COLO829 (cell line): ENCODE results near the gene BIN2.

Experiments
- DNase-seq: peaks from one replicate; pipeline ENCODE4 v3.0.0; 2012; ENCODE audit warnings: low spot score

BIN2 gene

DNA sequence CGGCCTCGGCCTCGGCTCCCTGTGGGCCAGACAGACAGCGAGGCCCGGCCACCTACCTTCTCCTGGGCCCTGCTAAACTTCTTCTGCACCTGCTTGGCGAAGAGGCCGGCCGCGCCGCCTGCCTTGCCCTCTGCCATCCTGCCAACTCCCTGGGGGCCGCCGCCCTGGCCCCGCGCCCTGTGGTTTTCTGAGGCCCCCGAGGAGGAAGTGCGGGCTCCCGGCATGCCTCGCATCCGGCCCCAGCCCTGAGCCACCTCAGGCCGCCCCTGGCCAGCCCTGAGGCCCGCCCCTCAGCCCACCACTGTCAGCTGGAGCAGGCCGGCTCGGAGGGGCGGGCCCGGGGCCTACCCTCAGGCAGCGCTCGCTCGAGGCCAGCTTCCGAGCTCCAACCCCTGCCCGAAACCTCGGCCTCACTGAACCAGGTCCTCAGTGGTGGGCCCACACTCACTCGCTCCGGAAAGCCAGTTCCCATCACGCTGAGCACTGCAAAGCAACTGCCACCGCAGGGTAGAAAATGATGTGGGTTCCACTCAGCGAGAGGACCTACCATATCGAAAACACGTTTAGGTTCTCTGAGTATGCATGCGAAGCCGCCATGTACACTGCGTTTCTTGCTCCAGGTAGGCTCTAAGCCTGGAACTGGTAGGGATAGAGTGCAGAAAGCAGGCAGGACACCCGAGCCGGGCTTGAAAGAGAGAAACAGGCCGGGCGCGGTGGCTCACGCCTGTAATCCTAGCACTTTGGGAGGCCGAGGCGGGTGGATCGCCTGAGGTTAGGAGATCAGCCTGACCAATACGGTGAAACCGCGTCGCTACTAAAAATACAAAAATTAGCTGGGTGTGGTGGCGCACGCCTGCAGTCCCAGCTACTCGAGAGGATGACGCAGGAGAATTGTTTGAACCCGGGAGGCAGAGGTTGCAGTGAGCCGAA is at the start of gene BIN2:
Gene BIN2, minus strand, starts transcription at position 209 of the 930 bp plus-strand sequence. Its CDS starts 72 bp downstream, at position 137.
- DNase-seq: no peak

DNA sequence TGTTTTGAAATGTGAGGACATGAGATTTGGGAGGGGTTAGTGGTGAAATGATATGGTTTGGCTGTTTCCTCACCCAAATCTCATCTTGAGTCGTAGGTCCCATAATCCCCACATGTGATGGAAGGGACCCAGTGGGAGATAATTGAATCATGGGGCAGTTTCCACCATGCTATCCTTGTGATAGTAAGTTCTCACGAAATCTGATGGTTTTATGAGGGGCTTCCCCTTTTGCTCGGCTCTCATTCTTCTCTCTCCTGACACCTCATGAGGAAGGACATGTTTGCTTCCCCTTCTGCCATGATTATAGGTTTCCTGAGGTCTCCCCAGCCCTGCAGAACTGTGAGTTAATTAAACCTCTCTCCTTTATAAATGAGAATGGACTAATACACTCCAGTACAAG is 49.2 kb upstream of the BIN2 start:
- no peak for DNase-seq

DNA sequence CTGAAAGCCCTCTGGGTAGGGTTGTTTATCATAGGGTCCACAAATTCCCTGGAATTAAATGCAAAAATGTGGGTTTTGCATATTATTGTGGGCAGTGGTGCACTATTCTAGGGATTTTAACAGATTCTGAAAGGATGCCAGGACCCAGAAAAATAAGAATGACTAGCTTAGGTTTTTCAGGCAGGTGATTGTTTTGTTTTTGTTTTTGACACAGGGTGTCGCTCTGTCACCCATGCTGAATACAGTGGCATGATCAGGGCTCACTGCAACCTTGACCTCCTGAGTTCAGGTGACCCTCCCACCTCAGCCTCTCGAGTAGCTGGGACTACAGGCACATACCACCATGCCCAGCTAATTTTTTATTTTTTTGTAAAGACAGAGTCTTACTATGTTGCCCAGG is 48.0 kb upstream of the BIN2 start:
- DNase-seq: no peak

DNA sequence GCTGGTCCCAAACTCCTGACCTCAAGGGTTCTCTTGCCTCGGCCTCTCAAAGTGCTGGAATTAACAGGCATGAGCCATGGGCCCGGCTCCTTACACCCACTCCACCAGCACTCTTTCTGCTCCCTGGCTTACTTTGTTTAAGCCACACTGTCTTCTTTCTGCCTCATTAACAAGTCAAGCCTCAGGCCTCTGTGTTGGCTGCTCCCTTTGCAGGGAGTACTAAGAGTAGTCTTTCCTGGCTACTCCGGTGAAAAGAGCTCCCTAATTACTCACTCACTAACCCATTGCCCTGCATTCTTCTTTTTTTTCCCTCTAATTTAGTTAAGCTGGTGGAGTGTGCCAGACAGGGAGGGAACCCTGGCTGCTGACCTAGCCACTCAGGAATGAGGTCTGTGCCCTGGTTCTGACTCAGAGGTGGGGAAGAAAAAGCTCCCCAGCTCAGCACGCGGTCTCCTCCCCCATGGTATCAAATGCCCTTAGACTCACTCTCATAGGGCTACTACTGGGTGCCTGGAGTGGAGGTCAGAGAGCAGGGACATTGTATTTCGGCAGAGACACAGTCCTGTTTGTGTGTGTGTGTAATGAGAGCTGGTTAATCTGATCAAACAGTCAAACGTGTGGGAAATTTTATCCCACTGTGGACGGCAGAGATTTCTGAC is 47.5 kb upstream of the BIN2 start:
- DNase-seq: peak; percentile 86

DNA sequence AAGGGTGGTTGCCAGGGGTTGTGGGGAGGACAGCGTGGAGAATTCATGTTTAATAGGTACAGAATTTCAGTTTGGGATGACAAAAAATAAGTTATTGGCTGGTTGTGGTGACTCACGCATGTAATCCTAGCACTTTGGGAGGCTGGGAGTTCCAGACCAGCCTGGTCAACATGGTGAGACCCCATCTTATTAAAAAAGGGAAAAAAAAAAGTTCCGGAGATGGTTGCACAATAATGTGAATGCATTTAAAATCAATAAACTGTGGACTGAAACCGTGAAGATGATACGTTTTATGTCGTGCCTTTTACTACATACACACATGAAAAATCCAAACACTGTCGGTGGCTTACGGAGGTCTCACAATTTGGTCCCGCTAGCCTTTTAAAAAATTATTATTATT is 46.7 kb upstream of the BIN2 start:
- DNase-seq: no peak

DNA sequence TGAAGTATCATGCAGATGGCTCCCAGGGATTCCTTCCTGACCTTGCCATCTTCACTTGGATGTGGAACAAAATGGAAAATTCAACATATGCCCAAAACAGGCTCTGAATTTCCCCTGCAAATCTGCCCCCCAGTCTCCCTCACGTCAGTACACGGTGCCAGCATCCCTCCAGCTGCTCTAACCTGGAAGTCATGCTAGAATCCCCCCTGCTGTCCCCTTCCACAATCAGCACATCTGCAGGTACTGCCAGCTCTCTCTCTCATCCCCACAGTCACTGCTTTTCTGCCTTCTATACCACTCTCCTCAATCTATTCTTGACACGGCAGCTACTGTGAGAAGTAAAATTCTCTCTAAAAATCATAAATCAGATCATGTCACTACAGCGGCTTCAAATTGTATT is 45.6 kb upstream of the BIN2 start:
- DNase-seq: no peak

DNA sequence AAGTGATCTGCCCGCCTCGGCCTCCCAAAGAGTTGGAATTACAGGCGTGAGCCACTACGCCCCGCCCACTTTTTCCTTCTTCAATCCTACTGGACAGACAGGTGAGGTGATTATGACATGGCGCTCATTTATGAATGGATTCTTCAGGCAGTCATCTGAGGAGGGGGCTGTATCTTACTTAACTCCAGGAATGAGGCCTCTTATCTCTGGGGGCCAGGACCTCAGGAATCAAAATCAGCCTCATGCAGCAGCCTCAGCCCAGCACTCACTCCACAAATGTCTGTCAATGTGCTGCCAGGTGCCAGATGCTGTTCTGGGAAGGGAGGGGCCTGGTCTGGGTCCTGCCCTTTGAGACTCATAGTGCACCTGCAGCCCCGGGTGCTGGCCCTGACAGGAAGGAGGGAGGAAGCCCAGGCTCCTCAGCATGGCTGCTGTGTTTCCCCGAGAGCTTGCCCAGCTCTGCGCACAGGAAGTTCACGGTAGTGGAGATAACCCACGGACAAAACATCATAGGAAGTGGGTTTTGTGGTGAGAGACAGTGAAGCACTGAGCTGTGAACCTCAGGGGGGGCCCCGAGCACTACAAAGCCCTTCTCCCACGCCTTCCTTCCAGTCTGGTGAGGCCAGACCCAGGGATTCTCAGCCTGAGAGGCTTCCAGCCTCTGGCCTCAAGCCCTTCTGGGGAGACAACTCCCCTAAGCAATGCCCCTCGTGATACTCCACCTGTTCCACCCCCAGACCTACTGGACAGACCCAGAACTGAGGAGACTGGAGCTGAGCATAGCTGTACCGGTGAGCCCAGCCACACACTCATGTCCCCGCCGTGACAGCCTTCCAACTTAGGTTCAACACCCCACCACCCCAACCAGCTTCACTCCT is 44.9 kb upstream of the BIN2 start:
- no peak for DNase-seq

DNA sequence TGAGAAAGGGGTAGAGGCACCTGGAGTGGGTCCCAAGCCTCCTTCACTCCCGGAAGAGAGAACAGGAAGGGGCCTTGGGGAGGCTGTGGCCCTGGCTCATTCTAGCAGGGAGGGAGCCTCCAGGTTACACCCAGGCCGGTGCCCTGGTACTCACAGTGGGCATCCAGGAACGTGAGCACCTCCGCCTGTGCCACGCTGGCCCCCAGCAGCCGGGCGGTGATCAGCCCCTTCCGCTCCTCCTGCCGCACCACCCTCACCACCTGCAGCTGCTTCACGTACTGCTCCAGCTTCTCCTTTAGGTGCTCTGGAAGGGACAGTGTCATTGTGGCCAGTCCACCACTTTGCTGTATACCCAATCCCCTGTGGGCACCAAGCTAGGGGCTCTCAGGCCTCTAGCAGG is 41.3 kb upstream of the BIN2 start:
- no peak for DNase-seq

DNA sequence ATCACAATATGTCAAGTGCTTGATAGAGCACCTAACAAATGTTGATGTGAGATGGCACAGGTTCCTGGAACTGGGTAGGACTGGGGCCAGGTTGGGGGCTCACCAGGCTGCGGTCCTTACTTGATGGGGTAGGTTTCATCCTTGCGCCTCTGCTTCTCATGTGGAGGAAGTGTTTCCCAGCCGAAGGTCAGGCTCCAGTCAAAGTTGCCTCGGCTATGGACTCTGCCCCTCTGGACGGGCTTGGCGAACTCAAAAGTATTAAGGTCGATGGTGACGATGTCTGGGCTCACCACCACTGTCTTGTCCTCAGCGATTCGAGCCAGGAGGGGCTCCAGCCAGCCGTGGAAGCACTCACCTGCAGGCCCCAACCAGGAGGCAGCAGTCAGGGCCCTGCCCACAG is 40.0 kb upstream of the BIN2 start:
- no peak for DNase-seq

DNA sequence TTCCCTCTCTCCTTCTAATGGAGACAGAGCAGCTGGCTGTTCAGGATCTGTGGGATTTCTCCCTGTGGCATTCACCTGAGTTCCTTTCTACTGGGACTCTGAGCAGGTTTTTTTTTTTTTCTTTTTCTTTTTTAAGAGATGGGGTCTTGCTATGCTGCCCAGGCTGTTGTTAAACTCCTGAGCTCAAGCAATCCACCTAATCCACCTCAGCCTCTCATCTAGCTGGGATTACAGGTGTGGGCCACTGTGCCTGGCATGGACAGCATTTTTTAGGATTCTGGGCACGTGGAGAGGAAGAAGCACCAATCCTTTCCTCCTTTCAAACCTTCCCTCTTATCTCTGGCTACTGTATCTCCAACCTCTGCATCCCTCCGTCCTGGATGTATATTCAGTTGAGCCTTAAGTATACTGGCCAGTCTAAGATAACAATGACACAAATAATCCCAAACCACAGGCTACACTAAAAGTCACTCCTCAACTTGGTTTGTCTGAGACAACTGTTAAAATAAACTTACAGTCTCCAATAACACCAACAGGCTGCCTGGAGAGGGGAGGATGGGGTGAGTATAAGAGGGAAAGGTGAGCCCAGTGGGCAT is 38.9 kb upstream of the BIN2 start:
- no peak for DNase-seq

DNA sequence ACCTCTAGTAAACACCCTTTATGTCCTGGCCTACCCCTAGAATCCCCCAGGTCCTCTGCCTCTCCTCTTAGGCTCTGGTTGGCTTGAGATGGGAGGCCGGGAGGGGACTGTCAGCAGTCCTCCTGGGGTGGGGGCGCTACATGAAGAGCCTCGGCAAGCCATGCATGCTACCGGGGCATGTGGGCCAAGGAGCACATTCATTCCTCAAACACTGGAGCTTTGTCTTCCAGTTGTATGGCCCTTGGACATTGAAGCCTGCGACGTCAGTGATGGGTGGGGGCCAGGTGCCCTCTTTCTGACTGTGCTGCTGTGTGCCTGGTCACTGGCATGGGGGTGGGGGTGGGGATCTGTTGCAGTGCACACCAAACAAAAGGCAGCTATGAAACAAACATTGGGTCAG is 38.3 kb upstream of the BIN2 start:
- DNase-seq: peak; percentile 42

DNA sequence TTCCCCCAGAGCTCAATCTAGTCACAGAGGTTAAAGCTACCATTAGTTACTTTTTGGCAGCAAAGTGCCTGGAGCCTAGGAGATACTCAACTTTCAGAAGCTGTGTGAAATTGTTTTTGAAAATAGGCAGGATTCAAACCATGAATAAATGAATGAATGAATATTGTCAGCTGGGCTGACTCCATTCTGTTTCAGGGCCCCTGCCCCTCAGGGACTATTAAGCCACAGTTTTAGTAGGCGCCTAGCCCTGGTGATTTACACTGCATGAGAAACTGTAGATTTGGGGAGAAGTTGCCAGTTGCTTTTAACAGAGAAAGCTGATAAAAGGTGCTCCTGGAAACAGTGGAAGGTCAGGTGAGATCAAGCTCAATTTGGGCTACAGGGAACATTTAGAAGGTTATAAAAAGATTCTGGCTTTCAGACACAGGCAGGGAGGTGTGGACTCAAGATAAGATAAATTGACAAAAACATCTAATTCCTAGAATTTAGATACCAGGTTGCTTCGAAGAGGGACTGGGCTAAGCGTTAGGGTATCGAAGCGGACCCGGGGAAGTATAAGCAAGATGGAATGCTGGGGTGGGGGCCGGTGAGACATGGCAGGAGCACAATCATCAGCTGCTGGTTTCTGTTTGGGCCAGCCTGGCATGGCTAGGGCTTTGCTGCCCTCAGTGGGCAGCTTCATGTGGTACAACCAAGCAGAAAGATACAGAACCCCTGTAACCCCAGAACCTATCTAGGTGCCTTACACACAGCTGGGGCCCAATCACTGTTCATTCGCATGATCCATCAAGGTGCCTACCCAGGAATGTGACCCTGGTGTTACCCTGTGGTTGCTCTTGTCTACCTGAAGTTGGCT is 37.4 kb upstream of the BIN2 start:
- no peak for DNase-seq

DNA sequence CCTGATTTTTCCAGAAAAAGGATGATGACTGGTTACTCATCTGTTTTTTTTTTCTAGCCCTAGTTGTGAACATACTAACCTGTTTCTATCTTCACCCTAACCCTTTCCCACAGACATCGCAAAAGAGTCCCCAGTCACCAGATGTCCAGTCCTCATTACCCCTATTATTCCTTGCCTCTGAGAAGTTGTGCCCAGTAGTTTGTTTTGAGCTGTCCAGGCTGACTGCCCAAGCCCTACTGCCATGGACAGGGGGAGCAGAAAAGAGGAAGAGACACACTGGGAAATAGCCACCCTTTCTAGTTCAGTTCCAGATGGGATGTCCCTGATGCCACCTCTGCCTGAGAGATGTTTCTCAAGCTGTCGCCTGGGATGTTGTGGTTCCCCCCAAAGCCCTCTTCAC is 36.3 kb upstream of the BIN2 start:
- no peak for DNase-seq

DNA sequence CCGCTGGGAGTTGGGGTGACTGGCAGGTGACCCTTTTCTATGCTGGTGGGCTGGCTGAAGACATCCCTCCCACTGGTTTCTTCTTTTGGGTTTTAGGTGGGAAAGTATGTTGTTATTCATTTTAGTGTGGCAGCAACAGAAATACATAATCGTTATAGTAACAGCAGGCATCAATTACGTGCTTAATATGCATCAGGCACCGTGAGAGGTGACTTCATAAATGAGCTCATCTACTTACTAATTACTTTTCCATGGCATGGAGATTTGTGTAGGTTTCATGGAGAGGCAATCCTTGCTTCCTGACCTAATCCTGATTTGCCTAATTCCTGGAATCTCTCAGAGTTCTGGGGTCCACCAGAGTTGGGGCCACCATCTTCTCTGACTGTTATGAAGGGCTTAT is 35.9 kb upstream of the BIN2 start:
- DNase-seq: no peak

DNA sequence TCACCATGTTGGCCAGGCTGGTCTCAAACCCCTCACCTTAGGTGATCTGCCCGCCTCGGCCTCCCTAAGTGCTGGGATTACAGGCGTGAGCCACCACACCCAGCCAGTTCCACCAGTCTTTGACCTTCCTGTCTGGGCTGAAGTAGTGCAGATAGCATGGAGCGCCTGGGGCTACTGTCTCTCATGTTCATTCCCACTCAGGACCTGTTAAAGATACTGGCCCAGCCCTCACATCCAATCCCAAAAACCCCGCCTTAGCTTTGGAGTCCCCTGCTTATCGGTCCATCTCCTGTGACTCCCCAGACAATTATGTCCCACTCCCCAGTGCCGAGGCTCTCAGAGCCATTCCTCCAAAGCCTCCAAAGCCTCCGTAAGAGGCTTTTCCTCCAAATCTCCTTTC is 34.5 kb upstream of the BIN2 start:
- no peak for DNase-seq

DNA sequence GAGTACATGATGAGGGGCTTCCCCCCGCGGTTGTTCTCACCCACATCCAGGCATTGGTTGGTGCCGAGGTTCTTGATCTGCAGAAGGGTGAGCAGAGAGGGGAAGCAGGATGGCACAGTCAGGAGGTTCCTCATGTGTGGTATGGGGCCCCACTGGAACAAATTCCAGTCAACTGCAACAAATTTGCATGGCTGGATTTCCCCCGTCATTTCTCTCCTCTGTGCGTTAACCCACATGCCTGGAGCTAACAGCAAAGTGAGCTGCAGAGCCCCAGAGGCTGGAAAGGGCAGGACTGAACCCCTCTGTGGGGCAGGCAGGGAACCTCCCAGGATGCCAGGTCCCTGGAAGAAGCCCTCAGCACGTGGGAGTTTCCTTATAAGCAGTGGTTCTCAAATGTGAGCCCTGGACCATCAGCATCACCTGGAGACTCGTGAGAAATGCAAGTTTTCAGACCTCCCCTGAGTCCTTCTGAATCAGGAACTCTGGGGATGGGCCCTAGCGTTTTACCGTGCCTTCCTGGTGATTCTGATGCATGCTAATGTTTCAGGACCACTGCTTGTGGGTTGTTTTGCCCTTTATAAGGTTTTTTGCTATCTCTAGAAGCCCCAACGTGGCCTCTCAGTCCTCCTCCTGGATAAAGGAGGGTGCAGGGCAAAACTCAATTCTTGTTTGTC is 33.5 kb upstream of the BIN2 start:
- DNase-seq: no peak

DNA sequence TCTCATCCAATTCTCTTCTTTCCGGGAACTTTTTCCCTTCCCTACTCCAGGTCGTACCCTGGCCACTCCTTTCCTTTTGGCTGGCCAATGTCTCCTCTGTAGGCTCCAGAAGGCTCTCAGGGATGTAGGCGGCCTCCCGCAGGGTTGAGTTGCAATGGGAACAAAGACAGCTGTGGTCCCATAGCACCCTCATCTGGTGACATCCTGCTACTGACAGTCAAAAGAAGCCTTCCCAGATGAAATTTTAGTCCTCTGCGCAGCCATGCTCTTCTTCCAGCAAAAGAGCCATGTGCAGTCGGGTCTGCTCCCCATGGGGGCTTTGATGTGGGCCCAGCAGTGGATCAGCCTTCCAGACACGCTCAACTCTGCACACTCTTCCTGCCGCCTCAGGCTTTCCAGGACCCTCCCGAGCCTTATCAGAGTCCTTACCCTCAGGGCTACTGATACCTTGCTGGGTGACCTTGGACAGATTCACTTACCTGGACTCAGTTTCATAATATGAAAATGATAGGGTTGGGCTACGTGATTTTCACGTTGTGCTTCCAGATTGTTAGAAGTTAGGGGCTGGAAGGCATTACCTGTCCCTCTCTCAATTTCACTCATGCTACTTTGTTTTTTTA is 28.0 kb upstream of the BIN2 start:
- peak; percentile 51 for DNase-seq

DNA sequence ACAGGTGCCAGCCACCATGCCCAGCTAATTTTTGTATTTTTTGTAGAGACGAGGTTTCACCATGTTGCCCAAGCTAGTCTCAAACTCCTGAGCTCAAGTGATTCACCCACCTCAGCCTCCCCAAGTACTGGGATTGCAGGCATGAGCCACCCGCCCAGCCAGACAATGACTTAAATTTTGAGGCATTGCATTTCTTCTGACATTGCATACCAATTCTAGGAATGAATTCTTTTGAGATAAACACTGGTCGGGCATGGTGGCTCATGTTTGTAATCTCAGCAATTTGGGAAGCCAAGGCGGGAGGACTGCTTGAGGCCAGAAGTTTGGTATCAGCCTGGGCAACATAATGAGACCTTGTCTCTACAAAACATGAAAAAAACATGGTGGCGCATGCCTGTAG is 25.1 kb upstream of the BIN2 start:
- no peak for DNase-seq

DNA sequence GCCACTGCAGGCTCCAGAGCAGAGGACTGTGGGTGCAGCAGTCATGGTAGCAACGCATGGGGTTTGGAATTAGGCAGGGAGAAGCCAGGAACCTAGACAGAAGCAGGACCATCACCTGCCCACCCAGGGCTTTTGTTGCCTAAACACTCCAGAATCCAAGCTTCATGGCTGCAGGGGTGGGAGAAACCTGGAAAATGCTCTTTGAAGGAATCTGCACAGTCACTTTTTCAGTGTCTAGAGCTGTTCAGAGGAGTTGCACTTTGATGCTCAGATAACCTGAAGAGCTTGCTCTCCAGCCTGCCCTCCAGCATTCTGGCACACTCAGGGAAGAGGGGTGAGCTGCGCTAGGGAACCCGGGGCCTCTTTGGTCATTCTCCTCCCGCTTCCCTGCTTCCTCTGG is 24.1 kb upstream of the BIN2 start:
- DNase-seq: no peak

DNA sequence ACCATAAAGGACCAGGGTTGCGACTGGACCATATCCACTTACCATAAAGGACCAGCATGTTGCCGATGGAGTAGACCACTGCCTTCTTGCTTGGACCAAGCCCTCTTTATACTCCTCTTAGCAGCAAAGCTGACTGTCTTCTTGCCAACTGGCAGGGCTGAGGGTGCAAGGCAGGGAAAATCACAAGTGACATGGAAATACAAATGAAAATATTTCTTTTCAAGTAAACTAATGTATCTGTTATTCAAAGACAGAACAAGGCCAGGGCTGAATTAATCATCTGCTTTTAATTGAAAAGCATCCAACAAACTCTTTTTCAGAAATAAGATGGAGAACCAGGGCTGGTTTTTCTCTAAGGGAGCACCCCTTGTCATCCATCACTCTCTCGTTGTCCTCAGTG is 22.6 kb upstream of the BIN2 start, which contains the start of gene CELA1:
Gene CELA1, minus strand, starts transcription at position 99 of the 400 bp plus-strand sequence. Its CDS starts 41 bp downstream, at position 58.
- DNase-seq: no peak
